H1 (cell line): ENCODE measurements around the gene PGA5. TPM values are rescaled to one million over a fixed set of nuclear protein-coding genes. Genes with fewer than 3 reads are reported as not detected.

Source experiments
- CTCF ChIA-PET: fragments of 300-600 bp; sonication (Branson Sonifier 250); formaldehyde crosslinking; loops from one replicate; lab custom pipeline; 2021; ENCODE audit not compliant: partially characterized antibody; lab: Charles Lee
- POLR2A ChIA-PET: fragments of 300-600 bp; sonication (Branson Sonifier 250); formaldehyde crosslinking; loops from one replicate; lab custom pipeline; 2021; ENCODE audit warnings: inconsistent platforms; ENCODE audit not compliant: partially characterized antibody; lab: Charles Lee
- DNase-seq, 2 experiments: peaks; one replicate each; pipeline versions ENCODE4 v3.0.0 to v3.0.0-alpha.2; 2010 to 2022; ENCODE audit warnings: low spot score in 2 of 2, low read depth in 1 of 2, mixed read lengths in 1 of 2
- FAIRE-seq: peaks from 2 replicates; lab custom pipeline; 2011; peaks lifted over from hg19 to GRCh38; lab: Jason Lieb, UNC
- H2AFZ ChIP-seq: 2 replicates; pipeline ENCODE4 v1.8.1; 2012; ENCODE audit warnings: low read length, inconsistent platforms
- H2AK5ac ChIP-seq: 2 replicates; pipeline ENCODE4 v1.6.1; 2013; ENCODE audit warnings: low read depth, low read length
- H2BK120ac ChIP-seq: replicated peaks from 2 replicates; pipeline ENCODE3; 2013; ENCODE audit warnings: low read depth, low read length, inconsistent platforms
- H2BK12ac ChIP-seq: 2 replicates; pipeline ENCODE4 v1.6.1; 2013; ENCODE audit warnings: low read depth, low read length
- H2BK15ac ChIP-seq: 2 replicates; pipeline ENCODE4 v1.6.1; 2013; ENCODE audit warnings: low read length
- H2BK20ac ChIP-seq: 2 replicates; pipeline ENCODE4 v1.6.1; 2013; ENCODE audit warnings: low read length
- H2BK5ac ChIP-seq: 2 replicates; pipeline ENCODE4 v1.6.1; 2013; ENCODE audit warnings: low read depth, low read length
- H3K14ac ChIP-seq: 2 replicates; pipeline ENCODE4 v1.6.1; 2013; ENCODE audit warnings: inconsistent platforms; ENCODE audit not compliant: insufficient read length
- H3K18ac ChIP-seq: 2 replicates; pipeline ENCODE4 v1.6.1; 2013; ENCODE audit warnings: low read length; ENCODE audit errors: extremely low read depth
- H3K23ac ChIP-seq: 2 replicates; pipeline ENCODE4 v1.6.1; 2013; ENCODE audit warnings: inconsistent platforms; ENCODE audit not compliant: insufficient read length
- H3K23me2 ChIP-seq: 2 replicates; pipeline ENCODE4 v1.6.1; 2013; ENCODE audit warnings: low read depth, low read length
- H3K27ac ChIP-seq: 2 replicates; pipeline ENCODE4 v1.6.1; 2011; ENCODE audit warnings: low read depth, low read length, inconsistent platforms
- H3K27me3 ChIP-seq, 4 experiments: replicated peaks in 1 of 4; 1 replicate in 1 of 4; 2 replicates in 3 of 4; pipeline versions ENCODE4 v1.6.1 to v1.8.1; 2011 to 2013; ENCODE audit warnings: low read length in 3 of 4, mild to moderate bottlenecking in 3 of 4, inconsistent platforms in 2 of 4, mixed read lengths in 2 of 4, moderate library complexity in 1 of 4; ENCODE audit not compliant: control insufficient read depth in 3 of 4, insufficient read depth in 3 of 4; ENCODE audit errors: extremely low read depth in 1 of 4
- H3K36me3 ChIP-seq, 4 experiments: 2 replicates each; pipeline versions ENCODE4 v1.6.1 to v1.8.1; 2011 to 2013; ENCODE audit warnings: mild to moderate bottlenecking in 4 of 4, low read length in 3 of 4, moderate library complexity in 2 of 4, control low read depth in 1 of 4, inconsistent platforms in 1 of 4; ENCODE audit not compliant: insufficient read depth in 4 of 4, control insufficient read depth in 2 of 4
- H3K4ac ChIP-seq: replicated peaks from 2 replicates; pipeline ENCODE3; 2013; ENCODE audit warnings: low read length, low read depth, mixed read lengths, inconsistent platforms; ENCODE audit not compliant: insufficient read length
- H3K4me1 ChIP-seq, 4 experiments: replicated peaks in 1 of 4; 1 replicate in 1 of 4; 2 replicates in 3 of 4; pipeline versions ENCODE4 v1.6.1 to v1.8.1; 2011 to 2013; ENCODE audit warnings: low read length in 3 of 4, inconsistent platforms in 2 of 4, mixed read lengths in 1 of 4; ENCODE audit not compliant: insufficient read depth in 4 of 4, control insufficient read depth in 3 of 4
- H3K4me2 ChIP-seq, 2 experiments: 2 replicates each; pipeline versions ENCODE4 v1.6.1 to v1.8.1; 2011 to 2013; ENCODE audit warnings: low read depth in 2 of 2, low read length in 2 of 2, control low read depth in 1 of 2, inconsistent platforms in 1 of 2, mild to moderate bottlenecking in 1 of 2; ENCODE audit not compliant: insufficient read depth in 1 of 2
- H3K4me3 ChIP-seq, 4 experiments: fragments of 200-600, 300-600 bp in 1 of 4; sonication (generic), shearing (Covaris generic), sonication (Bioruptor Twin) in 1 of 4; 2 replicates each; pipeline versions ENCODE4 v1.5.1 to v1.8.1; 2011 to 2016; ENCODE audit warnings: low read length in 4 of 4, low read depth in 3 of 4, control low read depth in 2 of 4, inconsistent platforms in 2 of 4, mild to moderate bottlenecking in 2 of 4, mixed read lengths in 1 of 4, moderate library complexity in 1 of 4; ENCODE audit not compliant: insufficient read depth in 2 of 4; ENCODE audit errors: extremely low read depth in 1 of 4
- H3K56ac ChIP-seq: replicated peaks from 2 replicates; pipeline ENCODE3; 2013; ENCODE audit warnings: low read depth, mild to moderate bottlenecking, mixed read lengths, low read length, inconsistent platforms; ENCODE audit not compliant: insufficient read length
- H3K79me1 ChIP-seq: 2 replicates; pipeline ENCODE4 v1.6.1; 2013; ENCODE audit warnings: low read depth, low read length, control low read depth
- H3K79me2 ChIP-seq, 2 experiments: 2 replicates each; pipeline versions ENCODE4 v1.6.1 to v1.8.1; 2012 to 2013; ENCODE audit warnings: low read length in 2 of 2, mild to moderate bottlenecking in 2 of 2, inconsistent platforms in 1 of 2; ENCODE audit not compliant: insufficient read depth in 2 of 2, control insufficient read depth in 1 of 2
- H3K9ac ChIP-seq, 4 experiments: replicated peaks in 1 of 4; 1 replicate in 1 of 4; 2 replicates in 3 of 4; pipeline versions ENCODE4 v1.6.1 to v1.8.1; 2011 to 2013; ENCODE audit warnings: low read depth in 3 of 4, low read length in 3 of 4, control low read depth in 2 of 4, mild to moderate bottlenecking in 2 of 4, moderate library complexity in 2 of 4, inconsistent platforms in 1 of 4; ENCODE audit errors: extremely low read depth in 1 of 4
- H3K9me3 ChIP-seq, 2 experiments: 2 replicates each; pipeline versions ENCODE4 v1.6.1 to v1.8.1; 2012 to 2013; ENCODE audit warnings: mild to moderate bottlenecking in 2 of 2, moderate library complexity in 2 of 2, control low read depth in 1 of 2, inconsistent platforms in 1 of 2, low read depth in 1 of 2, low read length in 1 of 2, mixed read lengths in 1 of 2; ENCODE audit not compliant: insufficient read depth in 2 of 2
- H4K20me1 ChIP-seq, 2 experiments: replicated peaks in 1 of 2; 2 replicates each; pipeline versions ENCODE3 to v1.8.1; 2011 to 2013; ENCODE audit warnings: inconsistent platforms in 2 of 2, low read length in 2 of 2, mild to moderate bottlenecking in 1 of 2; ENCODE audit not compliant: insufficient read depth in 2 of 2, control insufficient read depth in 1 of 2
- H4K5ac ChIP-seq: 2 replicates; pipeline ENCODE4 v1.6.1; 2013; ENCODE audit warnings: low read length, low read depth, mixed read lengths, inconsistent platforms; ENCODE audit not compliant: insufficient read length
- H4K8ac ChIP-seq: 2 replicates; pipeline ENCODE4 v1.8.0; 2013; ENCODE audit warnings: mild to moderate bottlenecking, moderate library complexity, low read length, inconsistent platforms; ENCODE audit not compliant: insufficient read depth; ENCODE audit errors: extremely low read depth
- H4K91ac ChIP-seq: replicated peaks from 2 replicates; pipeline ENCODE3; 2013; ENCODE audit warnings: low read length, mixed read lengths, inconsistent platforms; ENCODE audit not compliant: insufficient read length
- ASH2L ChIP-seq: fragments of 200-600, 300-600 bp; sonication (generic); IDR thresholded peaks from one replicate; pipeline ENCODE4 v1.7.1; 2017; ENCODE audit warnings: low read length
- CBX5 ChIP-seq: fragments of 300-800, 300-1000 bp; sonication (generic); IDR thresholded peaks from 2 replicates; pipeline ENCODE4 v1.7.1; 2016; ENCODE audit warnings: antibody characterized with exemption, low read length, low read depth
- CTBP2 ChIP-seq: IDR thresholded peaks from 2 replicates; pipeline ENCODE4 v1.7.0; 2011; ENCODE audit warnings: borderline replicate concordance, mild to moderate bottlenecking, moderate library complexity, mixed read lengths, low read length; ENCODE audit not compliant: insufficient read depth, insufficient read length
- E2F6 ChIP-seq: IDR thresholded peaks from 2 replicates; pipeline ENCODE4 v1.6.1; 2012; ENCODE audit warnings: inconsistent platforms
- FOSL1 ChIP-seq: IDR thresholded peaks from 2 replicates; pipeline ENCODE4 v1.6.1; 2011; ENCODE audit warnings: mild to moderate bottlenecking, low read depth, low read length, moderate library complexity; ENCODE audit not compliant: insufficient read depth
- GTF2F1 ChIP-seq: IDR thresholded peaks from 2 replicates; pipeline ENCODE4 v1.6.1; 2012; ENCODE audit warnings: low read depth, low read length, improper control_type of control experiment, borderline replicate concordance
- HDAC6 ChIP-seq: IDR thresholded peaks from one replicate; pipeline ENCODE4 v1.7.1; 2012; ENCODE audit warnings: low read depth, mild to moderate bottlenecking, inconsistent platforms, low read length, moderate library complexity
- NANOG ChIP-seq: IDR thresholded peaks from 2 replicates; pipeline ENCODE4 v1.6.1; 2011; ENCODE audit warnings: low read length, low read depth, mild to moderate bottlenecking, inconsistent platforms; ENCODE audit not compliant: insufficient read depth, poor library complexity, severe bottlenecking
- SP4 ChIP-seq: IDR thresholded peaks from 2 replicates; pipeline ENCODE4 v1.6.1; 2012; ENCODE audit warnings: low read length, inconsistent platforms
- SUZ12 ChIP-seq: fragments of 200-600 bp; sonication (generic); IDR thresholded peaks from 2 replicates; pipeline ENCODE4 v1.6.1; 2012; ENCODE audit warnings: mild to moderate bottlenecking, inconsistent platforms, low read length, moderate library complexity, mixed read lengths
- TAF7 ChIP-seq: optimal IDR thresholded peaks from 2 replicates; pipeline ENCODE3; 2011; ENCODE audit warnings: low read depth, mild to moderate bottlenecking, inconsistent platforms, low read length, moderate library complexity, borderline replicate concordance
- USF2 ChIP-seq: IDR thresholded peaks from 2 replicates; pipeline ENCODE4 v1.6.1; 2011; ENCODE audit warnings: low read length, improper control_type of control experiment
- WGBS, 2 experiments: shearing (Covaris generic) in 1 of 2; methylation state at CpG; one replicate each; pipeline versions ENCODE4 v1.1.6 to v1.1.7; 2013 to 2015; ENCODE audit warnings: low lambda C conversion rate in 2 of 2, mixed read lengths in 2 of 2, inconsistent platforms in 1 of 2, low coverage in 1 of 2, missing lambda C conversion rate in 1 of 2; ENCODE audit not compliant: insufficient replicate concordance in 2 of 2, insufficient coverage in 1 of 2, insufficient read length in 1 of 2; ENCODE audit errors: extremely low coverage in 1 of 2, missing lambda C conversion rate in 1 of 2; 5-methylcytosine and 5-hydroxymethylcytosine counted together
- polyA plus RNA-seq, 7 experiments: library from polyadenylated mRNA; depleted of rRNA in 3 of 7; stranded (reverse) in 5 of 7; unstranded in 2 of 7; fragments of >200 nt in 5 of 7; fragments of 200-250 nt in 2 of 7; gene quantifications; 1 replicate in 5 of 7; 2 replicates in 1 of 7; 4 replicates in 1 of 7; pipeline versions ENCODE4 v1.2.1 to v1.2.3, GENCODE V29; 2011 to 2013; ENCODE audit warnings: missing spikeins in 2 of 7, mixed read lengths in 2 of 7
- total RNA-seq: library from RNA; stranded (reverse); fragmentation: NEBNext Ultra II Directional; extraction: Animal tissue kit (Norgen Biotek cat#: 25700); gene quantifications from 2 replicates; pipeline ENCODE4 v1.2.1, GENCODE V29; 2021

The PGA5 gene
- total and polyA plus RNA-seq, 2 of the 8 experiments (the other 6 are each of a cell fraction or from before 2014, with no cell fraction given): 0.67 to 2.0 TPM

GRCh38 chr11:61265357-61265756, 24.4 kb downstream of the PGA5 start:
- Histone ChIP-seq H3K27ac (no peak overlapping the region), H3K79me1 (no peaks in the 10 kb centered on the region), H2BK12ac (no peak overlapping the region), H3K9ac (no peak overlapping the region), H3K4me1 (no peaks in the 10 kb centered on the region), H2AK5ac (no peak overlapping the region), H3K4me2 (no peak overlapping the region), H2BK20ac (no peak overlapping the region), H4K91ac (no peak overlapping the region), H3K9me3 (no peaks in the 10 kb centered on the region), H3K27me3 (no peaks in the 10 kb centered on the region), H4K20me1 (no peaks in the 10 kb centered on the region), H3K79me2 (no peaks in the 10 kb centered on the region), H3K14ac (no peak overlapping the region), H3K56ac (no peak overlapping the region), H2AFZ (no peak overlapping the region), H3K4ac (no peak overlapping the region), H3K36me3 (peaks cover 0 to 2% (median 0%) of the 10 kb centered on the region in 4 experiments; a peak in 1 of 8 replicates), H2BK5ac (no peak overlapping the region), H3K18ac (no peak overlapping the region), H3K23ac (no peak overlapping the region), H2BK15ac (no peak overlapping the region), H4K8ac (no peak overlapping the region; the same call in 1 of the 2 replicates), H2BK120ac (no peak overlapping the region), H3K4me3 (no peak overlapping the region), H3K23me2 (no peaks in the 10 kb centered on the region), H4K5ac (no peak overlapping the region)
- ChIA-PET CTCF (interaction anchor here (1.0 to 3.4 kb wide), 3 partner anchors 9 to 15 kb away, joined by 3 to 15 read pairs (median 5); no protein-coding TSS in a partner anchor), POLR2A (interaction anchor here (0.6 to 2.0 kb wide), 3 partner anchors 10 to 96 kb away, joined by 4 to 6 read pairs (median 6); partner anchors contain the start of gene CYB561A3)
- FAIRE-seq: no peak
- no peak for DNase-seq
- 97% methylated on average over 13 of the region's 14 CpGs; no CpG with 5 or more reads in 1 of the 2 experiments for WGBS, 2 experiments
- TF ChIP-seq GTF2F1: no peak
- TF ChIP-seq USF2: no peak
- no peak for TF ChIP-seq ASH2L
- no peak for TF ChIP-seq FOSL1
- TF ChIP-seq CBX5: no peak
- no peak for TF ChIP-seq E2F6
- no peak for TF ChIP-seq SP4
- TF ChIP-seq SUZ12: no peak
- TF ChIP-seq HDAC6: no peak
- no peak for TF ChIP-seq TAF7
- TF ChIP-seq NANOG: no peak
- no peak for TF ChIP-seq CTBP2
